A549 (cell line): ENCODE data around the gene GALNT16. TPM values are rescaled to one million over a fixed set of nuclear protein-coding genes. Genes with fewer than 3 reads are reported as not detected.
A peak's percentile ranks its signal among the peaks of the same experiment; 100 is the strongest.

Experiments used
- ATAC-seq, 2 experiments: fragments of 200-7000 bp in 1 of 2; fragments of >200 bp in 1 of 2; cut with Nextera tagmentation in 1 of 2; cut with Tn5 transposase in 1 of 2; 3 replicates each; pipeline versions ENCODE4 v1.8.0 to v1.9.1; 2018 to 2020; ENCODE audit warnings: mild to moderate bottlenecking in 1 of 2, moderate library complexity in 1 of 2
- CTCF ChIA-PET: fragments of 300-600 bp; sonication (Branson Sonifier 250); formaldehyde crosslinking; extraction: SDS; loops from one replicate; lab custom pipeline; 2021; ENCODE audit warnings: antibody characterized with exemption, inconsistent platforms; lab: Yijun Ruan, JAX
- POLR2A ChIA-PET: fragments of 350-600 bp; formaldehyde crosslinking; extraction: SDS; loops from one replicate; lab custom pipeline; 2021; ENCODE audit warnings: antibody characterized with exemption, inconsistent platforms; lab: Yijun Ruan, JAX
- DNase-seq, 2 experiments: peaks; one replicate each; pipeline versions ENCODE4 v3.0.0 to v3.0.0-alpha.2; 2011 to 2016; ENCODE audit warnings: low read depth in 1 of 2, low spot score in 1 of 2
- FAIRE-seq: peaks from 2 replicates; lab custom pipeline; 2011; peaks lifted over from hg19 to GRCh38; lab: Jason Lieb, UNC
- H3K27ac ChIP-seq, 2 experiments: fragments of >200 bp; sonication (Bioruptor Twin); formaldehyde crosslinking; 3 replicates each; pipeline ENCODE4 v1.5.1; 2016 to 2017
- H3K4me1 ChIP-seq: fragments of >200 bp; sonication (Bioruptor Twin); formaldehyde crosslinking; 3 replicates; pipeline ENCODE4 v1.6.1; 2016
- H3K4me2 ChIP-seq: fragments of >200 bp; sonication (Bioruptor Twin); formaldehyde crosslinking; 3 replicates; pipeline ENCODE4 v1.6.1; 2016
- H3K4me3 ChIP-seq: fragments of >200 bp; sonication (Bioruptor Twin); formaldehyde crosslinking; 3 replicates; pipeline ENCODE4 v1.5.1; 2016
- H3K9me3 ChIP-seq: fragments of >200 bp; sonication (Bioruptor Twin); formaldehyde crosslinking; 3 replicates; pipeline ENCODE4 v1.6.1; 2016
- HOXA7 ChIP-seq: fragments of 250-450 bp; sonication (Bioruptor Pico); IDR thresholded peaks from 2 replicates; pipeline ENCODE4 v1.5.0; 2020; ENCODE audit warnings: mild to moderate bottlenecking, moderate library complexity
- HOXB13 ChIP-seq: fragments of 250-450 bp; sonication (Bioruptor Pico); IDR thresholded peaks from 2 replicates; pipeline ENCODE4 v1.5.0; 2020; ENCODE audit warnings: low read depth, mild to moderate bottlenecking, moderate library complexity
- JUN ChIP-seq, 2 experiments: fragments of >200 bp; sonication (Bioruptor Twin); formaldehyde crosslinking; IDR thresholded peaks; 2 replicates in 1 of 2; 3 replicates in 1 of 2; pipeline ENCODE4 v1.6.1; 2016 to 2017
- JUNB ChIP-seq: fragments of >200 bp; sonication (Bioruptor Twin); formaldehyde crosslinking; IDR thresholded peaks from 2 replicates; pipeline ENCODE4 v1.6.1; 2016
- KDM5A ChIP-seq: fragments of 200-600 bp; sonication (generic); IDR thresholded peaks from 2 replicates; pipeline ENCODE4 v1.6.1; 2016; ENCODE audit warnings: antibody characterized with exemption, mild to moderate bottlenecking
- MYC ChIP-seq: IDR thresholded peaks from 2 replicates; pipeline ENCODE4 v1.6.1; 2012; ENCODE audit warnings: mild to moderate bottlenecking, inconsistent platforms, low read length, improper control_type of control experiment, borderline replicate concordance
- NR3C1 ChIP-seq: fragments of >200 bp; sonication (Bioruptor Twin); formaldehyde crosslinking; IDR thresholded peaks from 3 replicates; pipeline ENCODE4 v1.6.1; 2017
- PHF8 ChIP-seq: fragments of 200-600 bp; sonication (generic); IDR thresholded peaks from 2 replicates; pipeline ENCODE4 v1.6.1; 2016; ENCODE audit warnings: low read depth, mild to moderate bottlenecking, antibody characterized with exemption, moderate library complexity, borderline replicate concordance
- RAD21 ChIP-seq, 2 experiments: fragments of >200 bp in 1 of 2; sonication (Bioruptor Twin) in 1 of 2; formaldehyde crosslinking in 1 of 2; IDR thresholded peaks in 1 of 2; conservative IDR thresholded peaks in 1 of 2; 2 replicates in 1 of 2; 3 replicates in 1 of 2; pipeline ENCODE4 v1.6.1; 2012 to 2018; ENCODE audit warnings: inconsistent platforms in 1 of 2
- RCOR1 ChIP-seq: fragments of 150-350 bp; IDR thresholded peaks from 2 replicates; pipeline ENCODE4 v1.6.1; 2014; ENCODE audit warnings: antibody characterized with exemption, low read length, low read depth
- RFX5 ChIP-seq: fragments of 450-650 bp; IDR thresholded peaks from 2 replicates; pipeline ENCODE4 v1.7.1; 2014; ENCODE audit warnings: antibody characterized with exemption, mild to moderate bottlenecking, moderate library complexity
- RNF2 ChIP-seq: fragments of 200-600 bp; sonication (generic); IDR thresholded peaks from 2 replicates; pipeline ENCODE4 v1.6.1; 2016; ENCODE audit warnings: low read depth, mild to moderate bottlenecking, antibody characterized with exemption, moderate library complexity, borderline replicate concordance
- TP53 ChIP-seq: fragments of 250-450 bp; sonication (Bioruptor Pico); IDR thresholded peaks from 2 replicates; pipeline ENCODE4 v1.5.0; 2021; ENCODE audit warnings: mild to moderate bottlenecking, moderate library complexity
- ZC3H11A ChIP-seq: fragments of 450-650 bp; IDR thresholded peaks from 2 replicates; pipeline ENCODE4 v1.6.1; 2014; ENCODE audit warnings: antibody characterized with exemption, mild to moderate bottlenecking
- ZNF302 ChIP-seq: fragments of 250-450 bp; sonication (Bioruptor Pico); IDR thresholded peaks from 2 replicates; pipeline ENCODE4 v1.9.0; 2021; ENCODE audit warnings: inconsistent platforms, mild to moderate bottlenecking, moderate library complexity
- WGBS: methylation state at CpG from one replicate; pipeline ENCODE4 v1.1.6; 2017; ENCODE audit errors: missing lambda C conversion rate; 5-methylcytosine and 5-hydroxymethylcytosine counted together
- polyA plus RNA-seq, 4 experiments: library from polyadenylated mRNA; depleted of rRNA in 3 of 4; stranded (reverse); fragments of >200 nt; fragmentation: RNase III in 1 of 4; extraction: RNeasy Plus Mini Kit Qiagen cat#74134 plus additional on column Dnase treatment in 1 of 4; gene quantifications; 2 replicates in 3 of 4; 3 replicates in 1 of 4; pipeline ENCODE4 v1.2.3, GENCODE V29; 2011 to 2017
- TF ChIP-seq, protein P1 (sequence below): fragments of 250-450 bp; sonication (Bioruptor Pico); IDR thresholded peaks from 2 replicates; pipeline ENCODE4 v1.5.0; 2021; ENCODE audit warnings: mild to moderate bottlenecking, moderate library complexity, borderline replicate concordance
- TF ChIP-seq, protein P2 (sequence below): IDR thresholded peaks from 2 replicates; pipeline ENCODE4 v1.6.1; 2012; ENCODE audit warnings: low read depth, borderline replicate concordance
- TF ChIP-seq, protein P3 (sequence below): IDR thresholded peaks from 2 replicates; pipeline ENCODE4 v1.6.1; 2012
- TF ChIP-seq, protein P4 (sequence below): IDR thresholded peaks from 2 replicates; pipeline ENCODE4 v1.6.1; 2012
- TF ChIP-seq, protein P5 (sequence below): fragments of >200 bp; sonication (Bioruptor Twin); formaldehyde crosslinking; IDR thresholded peaks from 3 replicates; pipeline ENCODE4 v1.5.1; 2016

The GALNT16 gene
- polyA plus RNA-seq, 2 of the 4 experiments (the other 2 are of a cell fraction), result 2.8 to 3.4 TPM

DNA sequence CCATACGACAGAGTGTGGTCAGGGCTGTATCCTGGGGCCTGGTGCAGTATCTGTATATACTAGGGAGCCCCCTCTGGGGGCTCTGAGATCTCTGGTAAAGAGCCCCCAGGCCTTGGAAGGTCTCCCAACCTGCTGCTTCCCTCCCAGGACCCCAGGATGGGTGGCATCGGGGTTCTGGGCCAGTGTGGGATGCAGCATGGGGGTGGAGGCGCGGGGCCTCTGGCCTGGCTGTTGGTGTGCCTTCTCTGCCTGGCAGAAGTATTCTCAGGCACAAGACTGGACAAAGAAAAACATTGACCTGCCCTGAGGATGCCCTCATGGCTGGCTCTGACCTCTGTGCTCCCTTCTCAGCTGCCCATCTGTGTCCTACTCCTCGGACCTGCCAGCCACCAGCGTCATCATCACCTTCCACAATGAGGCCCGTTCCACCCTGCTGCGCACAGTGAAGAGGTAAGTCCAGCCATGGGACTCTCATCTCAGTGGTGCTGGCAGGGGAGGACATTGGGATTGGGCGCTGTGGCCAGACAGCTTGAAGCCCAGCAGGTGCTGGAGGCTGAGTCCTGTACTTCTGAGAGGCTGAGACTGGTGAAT, 64.5 kb downstream of the GALNT16 start (continued):
- TF ChIP-seq RNF2, result no peak
- no peak for TF ChIP-seq RFX5
- no peak for TF ChIP-seq PHF8
- TF ChIP-seq, all 56 proteins: peak for 0

DNA sequence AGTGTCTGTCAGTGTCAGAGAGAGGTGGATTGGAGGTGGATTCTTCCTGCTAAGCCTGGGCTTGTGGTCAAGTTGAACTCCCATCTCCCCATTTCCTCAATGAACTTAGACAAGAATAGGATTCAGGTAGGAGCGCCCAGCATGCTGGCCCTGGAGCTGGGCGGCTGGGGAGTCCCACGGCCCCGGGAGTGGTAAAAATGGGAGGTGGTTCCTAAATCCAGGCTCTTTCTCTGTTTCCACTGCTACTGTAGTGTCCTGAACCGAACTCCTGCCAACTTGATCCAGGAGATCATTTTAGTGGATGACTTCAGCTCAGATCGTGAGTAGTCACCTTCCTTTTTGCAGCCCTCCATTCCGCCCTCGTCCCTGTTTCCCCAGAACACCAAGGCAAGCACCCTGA, 65.1 kb downstream of the GALNT16 start:
- FAIRE-seq, result no peak
- no peak overlapping the region for H3K4me3 ChIP-seq
- no peak overlapping the region for H3K27ac ChIP-seq
- POLR2A ChIA-PET, result no interaction called here
- no peaks in the 10 kb centered on the region for H3K4me1 ChIP-seq
- no peak overlapping the region for H3K4me2 ChIP-seq
- WGBS, result 85% methylated on average over 8 of the region's 8 CpGs
- TF ChIP-seq, protein P1, sequence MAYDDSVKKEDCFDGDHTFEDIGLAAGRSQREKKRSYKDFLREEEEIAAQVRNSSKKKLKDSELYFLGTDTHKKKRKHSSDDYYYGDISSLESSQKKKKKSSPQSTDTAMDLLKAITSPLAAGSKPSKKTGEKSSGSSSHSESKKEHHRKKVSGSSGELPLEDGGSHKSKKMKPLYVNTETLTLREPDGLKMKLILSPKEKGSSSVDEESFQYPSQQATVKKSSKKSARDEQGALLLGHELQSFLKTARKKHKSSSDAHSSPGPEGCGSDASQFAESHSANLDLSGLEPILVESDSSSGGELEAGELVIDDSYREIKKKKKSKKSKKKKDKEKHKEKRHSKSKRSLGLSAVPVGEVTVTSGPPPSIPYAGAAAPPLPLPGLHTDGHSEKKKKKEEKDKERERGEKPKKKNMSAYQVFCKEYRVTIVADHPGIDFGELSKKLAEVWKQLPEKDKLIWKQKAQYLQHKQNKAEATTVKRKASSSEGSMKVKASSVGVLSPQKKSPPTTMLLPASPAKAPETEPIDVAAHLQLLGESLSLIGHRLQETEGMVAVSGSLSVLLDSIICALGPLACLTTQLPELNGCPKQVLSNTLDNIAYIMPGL (CRISPR knock-in tag), result no peak
- TF ChIP-seq TP53 (CRISPR knock-in tag) (no peak), NR3C1 (no peak), RCOR1 (no peak), KDM5A (no peak), JUN (IDR thresholded peaks at IDR 0.05) (no peak), HOXA7 (CRISPR knock-in tag) (no peak), MYC (no peak), ZNF302 (CRISPR knock-in tag) (no peak), JUNB (no peak)
- TF ChIP-seq, protein P2, sequence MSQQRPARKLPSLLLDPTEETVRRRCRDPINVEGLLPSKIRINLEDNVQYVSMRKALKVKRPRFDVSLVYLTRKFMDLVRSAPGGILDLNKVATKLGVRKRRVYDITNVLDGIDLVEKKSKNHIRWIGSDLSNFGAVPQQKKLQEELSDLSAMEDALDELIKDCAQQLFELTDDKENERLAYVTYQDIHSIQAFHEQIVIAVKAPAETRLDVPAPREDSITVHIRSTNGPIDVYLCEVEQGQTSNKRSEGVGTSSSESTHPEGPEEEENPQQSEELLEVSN, result no peak
- TF ChIP-seq, protein P3, sequence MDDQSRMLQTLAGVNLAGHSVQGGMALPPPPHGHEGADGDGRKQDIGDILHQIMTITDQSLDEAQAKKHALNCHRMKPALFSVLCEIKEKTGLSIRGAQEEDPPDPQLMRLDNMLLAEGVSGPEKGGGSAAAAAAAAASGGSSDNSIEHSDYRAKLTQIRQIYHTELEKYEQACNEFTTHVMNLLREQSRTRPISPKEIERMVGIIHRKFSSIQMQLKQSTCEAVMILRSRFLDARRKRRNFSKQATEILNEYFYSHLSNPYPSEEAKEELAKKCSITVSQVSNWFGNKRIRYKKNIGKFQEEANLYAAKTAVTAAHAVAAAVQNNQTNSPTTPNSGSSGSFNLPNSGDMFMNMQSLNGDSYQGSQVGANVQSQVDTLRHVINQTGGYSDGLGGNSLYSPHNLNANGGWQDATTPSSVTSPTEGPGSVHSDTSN, result no peak
- TF ChIP-seq, protein P4, sequence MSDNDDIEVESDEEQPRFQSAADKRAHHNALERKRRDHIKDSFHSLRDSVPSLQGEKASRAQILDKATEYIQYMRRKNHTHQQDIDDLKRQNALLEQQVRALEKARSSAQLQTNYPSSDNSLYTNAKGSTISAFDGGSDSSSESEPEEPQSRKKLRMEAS, result no peak
- TF ChIP-seq, all 56 proteins: peak for 0
- CTCF ChIA-PET, result interaction anchor here (0.7 to 3.0 kb wide), 5 partner anchors 8 to 41 kb away, joined by 3 to 8 read pairs (median 3); no protein-coding TSS in a partner anchor
- DNase-seq (no peak), ATAC-seq (no peak)
- H3K9me3 ChIP-seq, result no peaks in the 10 kb centered on the region

DNA sequence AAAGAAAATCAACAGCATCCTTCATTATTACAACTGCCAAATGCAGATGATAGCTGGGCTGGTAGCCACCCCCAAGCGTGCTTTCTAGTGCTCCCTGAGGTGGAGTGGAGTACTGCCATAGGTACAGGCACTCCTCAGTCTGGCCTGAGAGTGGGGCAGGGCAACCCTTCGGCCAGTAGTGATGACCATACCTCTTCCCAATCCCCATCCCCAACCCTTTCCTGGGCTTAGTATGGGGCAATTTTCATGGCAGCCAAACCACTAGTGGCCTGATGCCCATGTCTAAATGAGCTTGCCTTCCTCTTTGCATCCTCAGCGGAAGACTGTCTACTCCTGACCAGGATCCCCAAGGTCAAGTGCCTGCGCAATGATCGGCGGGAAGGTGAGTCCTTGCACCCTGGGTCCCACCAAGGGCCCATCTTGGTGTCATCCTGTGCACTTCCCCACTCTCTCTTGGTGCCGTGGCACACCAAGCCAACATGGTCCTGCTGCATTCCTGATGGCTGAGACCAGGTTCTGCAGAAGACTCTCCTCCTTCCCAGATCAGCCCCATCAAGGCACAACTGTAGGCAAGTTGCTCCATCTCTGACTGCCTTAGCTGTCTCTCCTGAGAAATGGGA, 65.8 kb downstream of the GALNT16 start:
- FAIRE-seq (no peak), ATAC-seq (peak; percentile 80 to 89; a peak in 4 of 6 replicates), DNase-seq (peak in 1 of 2 experiments; percentile 48)
- CTCF ChIA-PET, result interaction anchor here (0.7 to 1.2 kb wide), 6 partner anchors 8 to 62 kb away, joined by 3 to 4 read pairs (median 3); no protein-coding TSS in a partner anchor
- Histone ChIP-seq H3K27ac (no peak overlapping the region), H3K4me3 (no peak overlapping the region), H3K4me1 (no peaks in the 10 kb centered on the region), H3K9me3 (no peaks in the 10 kb centered on the region), H3K4me2 (no peak overlapping the region)
- TF ChIP-seq HOXB13 (CRISPR knock-in tag), result no peak
- TF ChIP-seq, protein P2, result no peak
- TF ChIP-seq RAD21 (conservative IDR thresholded peaks at IDR 0.05 in 1 of 2, IDR thresholded peaks at IDR 0.05 in 1 of 2), result no peak
- no peak for TF ChIP-seq PHF8
- TF ChIP-seq, protein P5, sequence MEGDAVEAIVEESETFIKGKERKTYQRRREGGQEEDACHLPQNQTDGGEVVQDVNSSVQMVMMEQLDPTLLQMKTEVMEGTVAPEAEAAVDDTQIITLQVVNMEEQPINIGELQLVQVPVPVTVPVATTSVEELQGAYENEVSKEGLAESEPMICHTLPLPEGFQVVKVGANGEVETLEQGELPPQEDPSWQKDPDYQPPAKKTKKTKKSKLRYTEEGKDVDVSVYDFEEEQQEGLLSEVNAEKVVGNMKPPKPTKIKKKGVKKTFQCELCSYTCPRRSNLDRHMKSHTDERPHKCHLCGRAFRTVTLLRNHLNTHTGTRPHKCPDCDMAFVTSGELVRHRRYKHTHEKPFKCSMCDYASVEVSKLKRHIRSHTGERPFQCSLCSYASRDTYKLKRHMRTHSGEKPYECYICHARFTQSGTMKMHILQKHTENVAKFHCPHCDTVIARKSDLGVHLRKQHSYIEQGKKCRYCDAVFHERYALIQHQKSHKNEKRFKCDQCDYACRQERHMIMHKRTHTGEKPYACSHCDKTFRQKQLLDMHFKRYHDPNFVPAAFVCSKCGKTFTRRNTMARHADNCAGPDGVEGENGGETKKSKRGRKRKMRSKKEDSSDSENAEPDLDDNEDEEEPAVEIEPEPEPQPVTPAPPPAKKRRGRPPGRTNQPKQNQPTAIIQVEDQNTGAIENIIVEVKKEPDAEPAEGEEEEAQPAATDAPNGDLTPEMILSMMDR, result no peak
- no peak for TF ChIP-seq ZC3H11A
- POLR2A ChIA-PET, result no interaction called here
- 82% methylated on average over 7 of the region's 7 CpGs for WGBS
